Measurements from ENCODE around the gene AASS. TPM values are rescaled to one million over a fixed set of nuclear protein-coding genes. Genes with fewer than 3 reads are reported as not detected.

Gene AASS
- total and polyA plus RNA-seq, 10 of the 15 experiments (the other 5 are each of a cell fraction or from before 2014, with no cell fraction given), result 0.09 to 8.0 (median 0.39) TPM

DNA sequence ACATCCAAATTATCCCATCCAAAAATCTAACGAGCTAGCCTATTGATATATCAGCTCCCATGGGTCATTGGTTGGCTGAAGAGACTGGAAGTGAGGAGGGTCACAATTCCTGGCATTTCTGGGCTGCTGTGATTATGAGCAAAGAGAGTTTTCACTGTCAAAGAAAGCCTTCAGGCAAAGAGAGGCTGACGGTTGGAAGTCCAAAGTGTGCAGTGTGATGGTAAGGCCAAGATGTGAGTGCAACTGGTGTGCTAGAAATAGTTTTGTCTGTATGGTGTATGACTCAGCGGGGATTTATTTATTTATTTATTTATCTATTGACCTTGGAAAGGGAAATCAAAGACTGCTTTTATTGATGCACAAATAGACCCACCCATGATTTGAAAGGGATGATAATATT lies 75.0 kb downstream of the AASS start:
- CTCF ChIA-PET, result interaction anchor here (2.4 kb wide), 1 partner anchor 10 kb away, joined by 7 read pairs; no protein-coding TSS in a partner anchor

GRCh38 chr7:122068046-122068445 lies 76.0 kb downstream of the AASS start:
- Histone ChIP-seq H4K20me1 (ENCODE audit: control insufficient read depth, insufficient read depth) (no peaks in the 10 kb centered on the region), H3K79me2 (ENCODE audit: control insufficient read depth, insufficient read depth, low read length) (no peaks in the 10 kb centered on the region), H3K27ac (ENCODE audit: control insufficient read depth, insufficient read depth) (no peak overlapping the region), H3K9ac (ENCODE audit: control insufficient read depth, insufficient read depth, low read length) (no peak overlapping the region), H3K9me3 (replicated peaks; ENCODE audit: control insufficient read depth, insufficient read depth, low read length) (no peaks in the 10 kb centered on the region), H2AFZ (ENCODE audit: control insufficient read depth, low read depth, low read length) (no peak overlapping the region), H3K36me3 (ENCODE audit: control insufficient read depth in 2 of 2, insufficient read depth in 2 of 2, low read length in 1 of 2) (no peaks in the 10 kb centered on the region), H3K4me1 (ENCODE audit: control insufficient read depth, insufficient read depth, low read length) (no peaks in the 10 kb centered on the region), H3K4me2 (ENCODE audit: control insufficient read depth, insufficient read depth) (no peak overlapping the region), H3K27me3 (replicated peaks in 1 of 2; ENCODE audit: control insufficient read depth in 2 of 2, insufficient read depth in 2 of 2, low read length in 1 of 2) (no peaks in the 10 kb centered on the region), H3K4me3 (no peak overlapping the region)
- no TSS peak for BruUV-seq (replicated peaks)
- 0% methylated on average over 1 of the region's 1 CpG for WGBS (ENCODE audit: insufficient coverage, insufficient replicate concordance, low lambda C conversion rate, missing lambda C conversion rate)
- ChIA-PET CTCF (interaction anchor here (2.4 kb wide), 1 partner anchor 11 kb away, joined by 7 read pairs; no protein-coding TSS in a partner anchor), RAD21 (ENCODE audit: unreplicated experiment) (no interaction called here), SMC1A (ENCODE audit: uncharacterized antibody, unreplicated experiment) (no interaction called here), POLR2A (no interaction called here)
- no peak for DNase-seq (ENCODE audit: low read depth, low spot score)
- in situ Hi-C loops (cut with MboI) (no loop called here), intact Hi-C loops (cut with micrococcal nuclease; ENCODE audit: unreplicated experiment) (no loop called here)
- no peak for FAIRE-seq
- no peak for TF ChIP-seq CBX5 (IDR thresholded peaks at IDR 0.05; ENCODE audit: low read depth)
- ATAC-seq, result no peak

More for the DNA sequence above, 75.0 kb downstream of the AASS start:
- no peaks in the 10 kb centered on the region for H3K4me1 ChIP-seq (ENCODE audit: control insufficient read depth, insufficient read depth, low read length)
- no peaks in the 10 kb centered on the region for H3K79me2 ChIP-seq (ENCODE audit: control insufficient read depth, insufficient read depth, low read length)
- in situ Hi-C loops (cut with MboI), result no loop called here
- BruUV-seq (replicated peaks), result no TSS peak
- H3K9ac ChIP-seq (ENCODE audit: control insufficient read depth, insufficient read depth, low read length), result no peak overlapping the region
- 24% methylated on average over 3 of the region's 3 CpGs for WGBS (ENCODE audit: insufficient coverage, insufficient replicate concordance, low lambda C conversion rate, missing lambda C conversion rate)
- no peak overlapping the region for H2AFZ ChIP-seq (ENCODE audit: control insufficient read depth, low read depth, low read length)
- no peak for FAIRE-seq
- no peaks in the 10 kb centered on the region for H3K27me3 ChIP-seq (replicated peaks in 1 of 2; ENCODE audit: control insufficient read depth in 2 of 2, insufficient read depth in 2 of 2, low read length in 1 of 2)
- no peak for ATAC-seq
- ChIA-PET RAD21 (ENCODE audit: unreplicated experiment) (no interaction called here), SMC1A (ENCODE audit: uncharacterized antibody, unreplicated experiment) (no interaction called here), POLR2A (no interaction called here)
- no peaks in the 10 kb centered on the region for H3K36me3 ChIP-seq (ENCODE audit: control insufficient read depth in 2 of 2, insufficient read depth in 2 of 2, low read length in 1 of 2)
- no peak overlapping the region for H3K4me3 ChIP-seq
- intact Hi-C loops (cut with micrococcal nuclease; ENCODE audit: unreplicated experiment), result no loop called here
- no peak for DNase-seq (ENCODE audit: low read depth, low spot score)
- H3K4me2 ChIP-seq (ENCODE audit: control insufficient read depth, insufficient read depth), result no peak overlapping the region
- no peaks in the 10 kb centered on the region for H4K20me1 ChIP-seq (ENCODE audit: control insufficient read depth, insufficient read depth)
- TF ChIP-seq, protein P1, sequence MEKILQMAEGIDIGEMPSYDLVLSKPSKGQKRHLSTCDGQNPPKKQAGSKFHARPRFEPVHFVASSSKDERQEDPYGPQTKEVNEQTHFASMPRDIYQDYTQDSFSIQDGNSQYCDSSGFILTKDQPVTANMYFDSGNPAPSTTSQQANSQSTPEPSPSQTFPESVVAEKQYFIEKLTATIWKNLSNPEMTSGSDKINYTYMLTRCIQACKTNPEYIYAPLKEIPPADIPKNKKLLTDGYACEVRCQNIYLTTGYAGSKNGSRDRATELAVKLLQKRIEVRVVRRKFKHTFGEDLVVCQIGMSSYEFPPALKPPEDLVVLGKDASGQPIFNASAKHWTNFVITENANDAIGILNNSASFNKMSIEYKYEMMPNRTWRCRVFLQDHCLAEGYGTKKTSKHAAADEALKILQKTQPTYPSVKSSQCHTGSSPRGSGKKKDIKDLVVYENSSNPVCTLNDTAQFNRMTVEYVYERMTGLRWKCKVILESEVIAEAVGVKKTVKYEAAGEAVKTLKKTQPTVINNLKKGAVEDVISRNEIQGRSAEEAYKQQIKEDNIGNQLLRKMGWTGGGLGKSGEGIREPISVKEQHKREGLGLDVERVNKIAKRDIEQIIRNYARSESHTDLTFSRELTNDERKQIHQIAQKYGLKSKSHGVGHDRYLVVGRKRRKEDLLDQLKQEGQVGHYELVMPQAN (conservative IDR thresholded peaks at IDR 0.05), result no peak
- TF ChIP-seq POLR2A (IDR thresholded peaks at IDR 0.05; ENCODE audit: low read depth, low read length), result no peak
- no peak for TF ChIP-seq ZNF207 (IDR thresholded peaks at IDR 0.05; ENCODE audit: borderline replicate concordance)
- TF ChIP-seq ZSCAN29 (IDR thresholded peaks at IDR 0.05), result no peak
- TF ChIP-seq CBX3 (IDR thresholded peaks at IDR 0.05; ENCODE audit: borderline replicate concordance, low read depth), result no peak
- no peak for TF ChIP-seq NFYA (IDR thresholded peaks at IDR 0.05; ENCODE audit: borderline replicate concordance, low read depth, low read length)
- no peak for TF ChIP-seq WRNIP1 (IDR thresholded peaks at IDR 0.05; ENCODE audit: borderline replicate concordance, low read depth, low read length)
- TF ChIP-seq EGR1 (IDR thresholded peaks at IDR 0.05; ENCODE audit: borderline replicate concordance in 1 of 2, low read depth in 2 of 2, low read length in 2 of 2), result no peak
- no peak for TF ChIP-seq POLR2AphosphoS5 (IDR thresholded peaks at IDR 0.05; ENCODE audit: low read length)
- no peak for TF ChIP-seq GABPA (IDR thresholded peaks at IDR 0.05; ENCODE audit: low read depth)
- no peaks in the 10 kb centered on the region for H3K9me3 ChIP-seq (replicated peaks; ENCODE audit: control insufficient read depth, insufficient read depth, low read length)
- no peak overlapping the region for H3K27ac ChIP-seq (ENCODE audit: control insufficient read depth, insufficient read depth)

Measured in GM12878 (cell line).